ENCODE results near the gene C19orf33. TPM values are rescaled to one million over a fixed set of nuclear protein-coding genes. Genes with fewer than 3 reads are reported as not detected.
A peak's percentile ranks its signal among the peaks of the same experiment; 100 is the strongest.

Gene C19orf33
- polyA plus RNA-seq, 1 donor (not counting 4 experiments of a cell fraction or from before 2014, with no cell fraction given) = 366 TPM

DNA sequence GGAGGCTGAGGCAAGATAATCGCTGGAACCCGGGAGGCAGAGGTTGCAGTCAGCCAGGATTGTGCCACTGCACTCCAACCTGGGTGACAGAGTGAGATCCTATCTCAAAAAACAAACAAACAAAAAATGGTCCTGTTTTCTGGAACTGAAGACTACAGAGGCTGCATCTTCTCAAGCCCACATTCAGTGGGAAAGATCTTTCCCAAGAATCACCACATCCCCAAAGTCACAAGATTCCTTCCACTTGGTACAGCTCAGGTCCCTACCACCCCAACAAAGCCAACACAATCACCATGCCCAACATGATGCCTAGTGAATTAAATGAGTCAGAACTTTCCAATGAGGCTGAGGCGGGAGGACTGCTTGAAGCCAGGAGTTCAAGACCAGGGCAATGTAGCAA lies 46.8 kb downstream of the C19orf33 start:
- no peak overlapping the region for H3K9ac ChIP-seq (ENCODE audit: control insufficient read depth, extremely low read depth, insufficient read depth, low read length)
- DNase-seq (ENCODE audit: low read depth, low spot score) = no peak
- TF ChIP-seq, protein P1, sequence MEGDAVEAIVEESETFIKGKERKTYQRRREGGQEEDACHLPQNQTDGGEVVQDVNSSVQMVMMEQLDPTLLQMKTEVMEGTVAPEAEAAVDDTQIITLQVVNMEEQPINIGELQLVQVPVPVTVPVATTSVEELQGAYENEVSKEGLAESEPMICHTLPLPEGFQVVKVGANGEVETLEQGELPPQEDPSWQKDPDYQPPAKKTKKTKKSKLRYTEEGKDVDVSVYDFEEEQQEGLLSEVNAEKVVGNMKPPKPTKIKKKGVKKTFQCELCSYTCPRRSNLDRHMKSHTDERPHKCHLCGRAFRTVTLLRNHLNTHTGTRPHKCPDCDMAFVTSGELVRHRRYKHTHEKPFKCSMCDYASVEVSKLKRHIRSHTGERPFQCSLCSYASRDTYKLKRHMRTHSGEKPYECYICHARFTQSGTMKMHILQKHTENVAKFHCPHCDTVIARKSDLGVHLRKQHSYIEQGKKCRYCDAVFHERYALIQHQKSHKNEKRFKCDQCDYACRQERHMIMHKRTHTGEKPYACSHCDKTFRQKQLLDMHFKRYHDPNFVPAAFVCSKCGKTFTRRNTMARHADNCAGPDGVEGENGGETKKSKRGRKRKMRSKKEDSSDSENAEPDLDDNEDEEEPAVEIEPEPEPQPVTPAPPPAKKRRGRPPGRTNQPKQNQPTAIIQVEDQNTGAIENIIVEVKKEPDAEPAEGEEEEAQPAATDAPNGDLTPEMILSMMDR (optimal IDR thresholded peaks at IDR 0.05 in 1 of 3, IDR thresholded peaks at IDR 0.05 in 1 of 3, conservative IDR thresholded peaks at IDR 0.05 in 1 of 3; ENCODE audit: extremely low read depth in 1 of 3, insufficient read depth in 2 of 3, low read length in 3 of 3) = no peak
- TF ChIP-seq EZH2 (IDR thresholded peaks at IDR 0.05; ENCODE audit: low read length) = no peak
- dilution Hi-C loops (cut with MboI; ENCODE audit: extremely low pct_ligation_motif_present, low sequenced_read_pairs) = no loop called here
- H3K4me1 ChIP-seq (ENCODE audit: control insufficient read depth, extremely low read depth, insufficient read depth, low read length) = no peaks in the 10 kb centered on the region
- H2AFZ ChIP-seq (ENCODE audit: control insufficient read depth, low read length) = no peak overlapping the region
- no peaks in the 10 kb centered on the region for H3K9me1 ChIP-seq (ENCODE audit: control insufficient read depth, extremely low read depth, insufficient read depth, low read length)
- no peak overlapping the region for H3K4me2 ChIP-seq (ENCODE audit: control insufficient read depth, extremely low read depth, insufficient read depth, low read depth, low read length)
- no peak overlapping the region for H3K27ac ChIP-seq (ENCODE audit: control insufficient read depth, insufficient read depth, low read length)
- FAIRE-seq = no peak
- H3K36me3 ChIP-seq (ENCODE audit: control insufficient read depth in 2 of 2, extremely low read depth in 1 of 2, insufficient read depth in 2 of 2, low read length in 2 of 2) = no peaks in the 10 kb centered on the region
- H4K20me1 ChIP-seq (ENCODE audit: control insufficient read depth, extremely low read depth, insufficient read depth, low read length) = no peaks in the 10 kb centered on the region
- no peaks in the 10 kb centered on the region for H3K27me3 ChIP-seq (ENCODE audit: control insufficient read depth, extremely low read depth, insufficient read depth, low read length)
- H3K9me3 ChIP-seq (ENCODE audit: control insufficient read depth, low read depth, low read length) = no peaks in the 10 kb centered on the region
- no peak overlapping the region for H3K4me3 ChIP-seq (ENCODE audit: control insufficient read depth in 2 of 3, extremely low read depth in 1 of 3, insufficient read depth in 2 of 3, low read depth in 1 of 3, low read length in 3 of 3)
- no peaks in the 10 kb centered on the region for H3K79me2 ChIP-seq (ENCODE audit: control insufficient read depth, insufficient read depth, low read length)

DNA sequence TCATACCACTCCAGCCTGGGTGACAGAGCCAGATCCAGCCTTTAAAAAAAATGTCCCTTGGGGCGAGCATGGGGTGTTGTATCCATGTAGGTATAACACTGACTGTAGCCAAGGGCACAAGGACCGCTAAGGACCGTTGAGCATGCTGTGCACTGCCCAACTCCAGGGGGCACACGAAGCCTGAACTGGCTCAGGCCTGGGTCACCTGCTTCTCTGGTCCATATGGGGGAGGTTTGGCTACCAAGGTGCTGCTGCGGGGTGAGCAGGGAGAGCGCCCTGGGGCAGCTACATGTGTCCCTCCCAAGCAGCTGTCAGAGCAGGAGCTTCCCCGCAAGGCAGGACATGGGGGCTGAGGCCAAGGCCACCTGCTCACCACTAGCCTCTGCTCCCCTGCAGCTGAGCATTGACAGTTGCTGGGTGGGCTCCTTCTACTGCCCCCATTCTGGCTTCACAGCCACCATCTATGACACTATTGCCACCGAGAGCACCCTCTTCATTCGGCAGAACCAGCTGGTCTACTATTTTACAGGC lies 47.9 kb downstream of the C19orf33 start:
- Histone ChIP-seq H3K27me3 (ENCODE audit: control insufficient read depth, extremely low read depth, insufficient read depth, low read length) (no peaks in the 10 kb centered on the region), H3K36me3 (ENCODE audit: control insufficient read depth in 2 of 2, extremely low read depth in 1 of 2, insufficient read depth in 2 of 2, low read length in 2 of 2) (no peaks in the 10 kb centered on the region), H3K27ac (ENCODE audit: control insufficient read depth, insufficient read depth, low read length) (no peak overlapping the region), H3K4me2 (ENCODE audit: control insufficient read depth, extremely low read depth, insufficient read depth, low read depth, low read length) (no peak overlapping the region), H3K4me1 (ENCODE audit: control insufficient read depth, extremely low read depth, insufficient read depth, low read length) (no peaks in the 10 kb centered on the region), H3K79me2 (ENCODE audit: control insufficient read depth, insufficient read depth, low read length) (no peaks in the 10 kb centered on the region), H4K20me1 (ENCODE audit: control insufficient read depth, extremely low read depth, insufficient read depth, low read length) (no peaks in the 10 kb centered on the region), H3K9me3 (ENCODE audit: control insufficient read depth, low read depth, low read length) (no peaks in the 10 kb centered on the region), H2AFZ (ENCODE audit: control insufficient read depth, low read length) (no peak overlapping the region), H3K4me3 (ENCODE audit: control insufficient read depth in 2 of 3, extremely low read depth in 1 of 3, insufficient read depth in 2 of 3, low read depth in 1 of 3, low read length in 3 of 3) (no peak overlapping the region), H3K9ac (ENCODE audit: control insufficient read depth, extremely low read depth, insufficient read depth, low read length) (no peak overlapping the region), H3K9me1 (ENCODE audit: control insufficient read depth, extremely low read depth, insufficient read depth, low read length) (no peaks in the 10 kb centered on the region)
- dilution Hi-C loops (cut with MboI; ENCODE audit: extremely low pct_ligation_motif_present, low sequenced_read_pairs) = no loop called here
- TF ChIP-seq, protein P1 (optimal IDR thresholded peaks at IDR 0.05 in 1 of 3, IDR thresholded peaks at IDR 0.05 in 1 of 3, conservative IDR thresholded peaks at IDR 0.05 in 1 of 3; ENCODE audit: extremely low read depth in 1 of 3, insufficient read depth in 2 of 3, low read length in 3 of 3) = peak in 1 of 3 experiments; percentile 15
- TF ChIP-seq EZH2 (IDR thresholded peaks at IDR 0.05; ENCODE audit: low read length) = no peak
- DNase-seq (ENCODE audit: low read depth, low spot score) = no peak
- FAIRE-seq = no peak

Data from keratinocyte (primary cell).